Glomerular visceral epithelial cell (primary cell): ENCODE measurements around the gene PIP4K2A.
"Not testable (repeated sequence)": the region's sequence is repeated elsewhere in the genome, so short reads cannot be mapped to it uniquely, and the experiment has no call there.

Experiments used
- DNase-seq: peaks from one replicate; pipeline ENCODE4 v3.0.0-alpha.2; 2016; ENCODE audit errors: extremely low spot score

The PIP4K2A gene

DNA sequence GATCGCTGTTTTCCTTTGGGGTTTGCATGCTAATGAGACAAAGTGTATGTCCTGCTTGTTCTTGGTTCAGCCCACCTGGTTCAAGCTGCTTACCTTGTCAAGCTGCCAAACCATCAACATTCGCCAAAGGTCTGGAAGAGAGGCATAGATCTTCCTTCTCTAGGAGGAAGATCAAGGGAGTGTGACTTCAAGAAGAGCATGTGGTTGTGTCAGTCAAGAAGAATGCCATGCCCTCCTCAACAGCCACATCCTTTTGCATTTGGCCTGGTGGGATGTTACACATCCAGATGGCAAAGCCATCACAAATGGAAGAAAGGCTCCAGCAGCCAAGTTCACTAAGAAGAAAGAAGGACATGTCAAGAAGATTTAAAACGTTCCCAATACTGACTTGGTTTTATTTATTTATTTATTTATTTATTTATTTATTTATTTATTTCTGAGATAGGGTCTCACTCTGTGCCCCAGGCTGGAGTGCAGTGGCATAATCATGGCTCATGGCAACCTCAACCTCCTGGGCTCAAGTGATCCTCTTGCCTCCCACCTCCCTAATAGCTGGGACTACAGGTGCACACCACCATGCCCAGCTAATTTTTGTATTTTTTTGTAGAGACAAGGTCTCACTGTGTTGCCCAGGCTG is 5.1 kb upstream of the PIP4K2A start:
- peak; percentile 37 for DNase-seq

DNA sequence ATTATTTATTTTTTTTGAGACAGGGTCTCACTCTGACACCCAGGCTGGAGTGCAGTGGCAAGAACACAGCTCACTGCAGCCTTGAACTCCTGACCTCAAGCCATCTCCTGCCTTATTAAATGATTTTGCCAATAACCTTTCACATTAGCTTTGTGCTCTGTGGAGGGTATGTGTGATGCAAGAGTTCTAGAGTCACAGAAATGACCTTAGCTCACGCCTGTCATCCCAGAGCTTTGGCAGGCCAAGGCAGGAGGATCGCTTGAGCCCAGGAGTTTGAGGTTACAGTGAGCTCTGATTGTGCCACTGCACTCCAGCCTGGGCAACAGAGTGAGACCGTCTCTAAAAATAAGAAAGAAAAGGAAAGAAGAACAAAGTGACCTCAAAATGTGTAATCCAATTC is 4.3 kb upstream of the PIP4K2A start:
- not testable (repeated sequence) for DNase-seq

DNA sequence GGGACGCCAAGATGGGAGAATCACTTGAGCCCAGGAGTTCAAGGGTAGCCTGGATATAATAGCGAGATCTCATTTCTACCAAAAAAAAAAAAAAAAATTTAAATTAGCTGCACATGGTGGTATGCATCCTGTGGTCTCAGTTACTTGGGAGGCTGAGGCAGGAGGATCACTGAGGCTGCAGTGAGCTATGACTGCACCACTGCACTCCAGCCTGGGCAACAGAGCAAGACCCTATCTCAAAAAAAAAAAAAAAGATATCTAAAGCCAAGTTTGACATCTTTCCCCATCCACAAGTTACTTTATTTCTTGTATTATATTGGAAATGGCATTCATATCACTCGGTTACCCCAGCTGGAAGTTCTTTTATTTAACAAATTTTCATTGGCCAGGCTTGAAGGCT is 3.4 kb upstream of the PIP4K2A start:
- DNase-seq, result no peak

DNA sequence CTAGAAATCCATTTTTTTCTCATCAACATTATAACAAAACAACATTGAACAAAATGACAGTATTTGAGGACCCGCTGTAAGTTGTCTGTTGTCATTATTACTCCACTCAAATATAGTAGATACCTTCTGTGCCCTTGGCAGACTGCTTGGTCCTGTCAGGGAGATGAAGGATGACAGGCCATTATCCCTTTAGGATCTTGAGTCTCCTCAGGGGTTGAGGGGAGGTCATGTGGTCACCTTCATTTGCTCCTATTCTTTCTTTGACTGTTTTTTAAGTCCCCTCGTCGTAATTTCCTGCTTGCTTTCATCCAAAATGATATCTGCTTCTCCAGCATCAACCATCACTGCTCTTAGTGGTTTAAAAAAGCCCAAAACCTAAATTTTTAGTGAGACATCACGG is 2.6 kb upstream of the PIP4K2A start:
- DNase-seq, result no peak

DNA sequence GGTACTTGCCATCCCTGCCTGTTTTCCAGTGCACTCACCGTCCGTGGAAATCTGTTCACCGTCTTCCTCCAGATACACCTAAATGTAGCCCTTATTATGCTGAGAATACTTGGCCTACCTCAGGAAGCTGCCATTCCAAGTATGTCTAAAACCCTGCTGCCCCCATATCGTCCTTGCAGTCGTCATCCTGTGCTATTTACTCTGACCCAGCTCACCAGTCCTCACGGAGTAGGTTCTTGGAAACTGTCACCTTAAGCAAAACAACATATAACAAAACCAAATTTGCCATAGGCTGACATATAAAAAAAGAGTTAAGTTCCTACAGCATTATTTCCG is 880 bp upstream of the PIP4K2A start:
- DNase-seq, result no peak

DNA sequence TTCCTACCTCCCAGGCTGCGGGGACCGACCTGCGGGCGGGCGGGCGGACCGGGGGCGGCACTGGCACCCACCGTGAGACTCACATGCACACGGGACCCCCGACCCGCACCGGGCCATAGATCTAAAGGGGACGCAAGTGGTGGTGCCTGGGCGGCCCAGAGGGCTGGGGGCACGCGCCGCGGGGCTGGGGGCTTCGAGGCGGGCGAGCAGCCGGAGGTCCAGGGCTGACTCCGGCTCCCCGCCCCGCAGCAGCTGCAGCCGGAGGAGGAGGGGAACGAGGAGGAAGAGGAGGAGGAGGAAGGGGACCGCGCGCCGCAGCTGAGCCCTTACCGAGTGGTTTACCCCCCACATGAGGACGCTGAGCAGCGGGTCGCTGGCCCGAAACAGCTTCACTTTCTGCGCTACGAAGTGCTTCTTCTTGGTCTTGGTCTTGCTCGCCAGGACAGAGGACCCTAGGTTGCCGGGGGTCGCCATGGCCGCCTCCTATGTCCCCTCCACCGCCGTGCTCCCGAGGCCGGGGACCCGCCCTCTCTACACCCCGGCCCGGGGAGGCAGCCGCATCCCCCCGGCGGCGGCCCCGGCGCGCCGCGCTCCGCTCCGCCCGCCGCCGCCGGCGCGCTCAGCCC is 412 bp downstream of the PIP4K2A start:
- peak; percentile 51 for DNase-seq

DNA sequence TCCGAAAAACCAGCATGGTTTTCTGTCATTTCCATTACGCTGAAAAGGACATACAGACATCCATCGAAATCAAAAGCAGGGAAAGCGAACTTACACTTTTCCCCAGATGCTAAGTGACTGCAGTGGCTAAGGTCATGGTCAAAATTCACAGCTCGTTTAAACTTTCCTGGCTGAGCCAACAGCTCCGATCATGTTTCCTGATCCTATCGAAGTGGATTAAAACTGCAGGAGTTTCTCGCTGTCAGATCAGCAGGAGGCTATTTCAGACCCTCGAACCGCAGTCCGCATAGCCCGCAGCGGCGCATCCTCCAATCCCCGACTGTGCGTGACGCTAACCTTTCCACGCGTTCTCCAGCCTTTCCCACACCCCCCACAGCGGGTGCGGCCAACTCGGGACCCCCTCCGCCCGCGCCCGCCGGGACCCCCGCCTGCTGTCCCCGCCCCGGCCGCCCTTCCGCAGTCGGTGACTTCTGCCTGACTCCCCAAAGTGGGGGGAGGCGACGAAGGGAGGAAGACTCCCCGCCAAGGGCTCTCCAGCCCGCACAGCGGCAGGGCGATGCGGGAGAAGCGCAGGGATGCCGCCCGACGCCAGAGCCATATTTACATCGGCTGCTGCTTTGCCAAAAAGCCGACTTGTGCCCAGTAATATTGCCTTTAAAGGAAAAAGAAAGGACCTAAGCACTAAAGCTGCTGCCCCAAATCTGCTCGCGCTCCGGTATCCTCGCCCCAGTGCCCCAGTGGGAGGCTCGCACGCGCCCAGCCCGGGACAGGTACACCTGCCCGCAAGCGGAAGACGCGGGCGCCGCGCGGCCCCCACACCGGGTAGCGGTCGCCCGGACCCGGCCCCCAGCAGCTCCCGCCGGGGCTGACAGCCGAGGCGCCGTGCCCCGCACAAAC is 1.2 kb downstream of the PIP4K2A start:
- peak; percentile 30 for DNase-seq

DNA sequence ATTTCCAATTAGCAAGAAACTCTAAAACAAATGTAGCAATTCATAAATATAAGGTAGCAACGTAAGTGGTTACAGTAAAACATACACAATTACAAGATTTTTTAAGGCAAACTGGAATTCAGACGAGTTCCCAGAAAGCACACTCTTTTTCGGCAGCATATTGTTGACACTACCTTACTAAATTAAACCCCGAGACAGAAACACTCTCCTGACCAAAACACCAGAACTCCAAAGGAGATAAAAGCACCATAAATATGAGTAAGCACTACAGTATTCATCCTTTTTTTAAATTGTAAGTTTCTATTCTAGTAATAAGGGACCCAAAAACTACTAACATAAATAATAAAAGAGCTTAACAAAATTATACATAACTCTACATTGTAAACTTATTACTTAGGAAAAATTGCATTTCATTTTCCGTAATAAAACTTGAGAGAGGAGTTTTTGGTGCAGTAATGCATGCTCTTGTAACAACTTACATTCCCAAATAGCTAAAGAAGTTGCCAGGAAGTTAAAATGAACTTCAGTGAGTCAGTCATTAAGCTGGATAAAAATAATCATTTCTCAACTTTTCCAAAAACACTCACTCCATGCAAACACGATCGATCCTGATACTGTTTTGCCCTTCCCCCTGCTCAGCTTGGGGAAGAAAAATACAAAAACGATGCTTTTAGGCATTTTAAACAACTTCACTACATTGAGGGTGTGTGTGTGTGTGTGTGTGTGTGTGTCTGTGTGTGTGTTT is 2.0 kb downstream of the PIP4K2A start:
- no peak for DNase-seq

DNA sequence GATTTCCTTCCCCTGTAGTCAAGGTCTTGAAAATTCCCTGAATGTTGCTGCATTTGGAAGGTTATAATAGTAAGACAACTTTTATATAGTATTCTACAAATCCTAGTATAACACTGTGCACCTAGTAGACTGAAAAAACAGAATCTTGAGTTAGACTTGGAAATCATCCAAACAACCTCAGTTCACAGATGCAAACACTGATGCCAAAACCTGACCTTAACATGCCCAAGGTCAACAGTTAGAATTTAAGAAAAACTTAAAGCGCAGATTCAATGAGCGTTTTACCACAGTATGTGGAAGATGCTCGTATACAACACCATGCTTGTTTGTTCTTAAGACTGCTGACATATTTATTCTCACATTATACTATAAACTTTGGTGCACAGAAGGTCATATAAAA is 3.0 kb downstream of the PIP4K2A start:
- no peak for DNase-seq

DNA sequence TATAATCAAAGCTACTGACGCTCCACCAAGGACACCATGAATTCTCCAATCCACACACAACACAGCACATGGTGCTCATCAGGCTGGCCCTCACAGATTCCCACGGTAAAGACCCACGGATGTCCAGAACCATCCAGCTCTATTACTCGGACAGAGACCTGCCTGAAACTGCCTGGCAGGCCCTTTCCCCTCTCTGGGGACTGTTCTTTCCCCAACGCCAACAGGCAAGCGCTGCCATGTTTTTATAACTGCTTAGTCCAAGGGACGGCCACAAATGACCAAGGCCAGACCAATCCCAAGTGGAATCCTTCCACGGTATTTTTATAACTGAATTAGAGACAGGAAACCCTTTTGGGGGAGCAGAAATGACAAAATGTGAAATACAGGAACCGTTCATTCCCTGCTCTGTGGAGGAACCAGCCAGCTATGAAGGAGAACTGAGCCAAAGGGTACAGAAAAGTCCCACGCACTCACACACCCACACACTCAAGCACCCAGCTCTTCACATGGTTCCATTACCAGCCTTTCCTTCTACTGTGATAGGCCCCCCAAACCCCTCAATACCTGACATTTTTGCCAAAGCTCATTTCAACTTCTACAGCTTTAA is 4.1 kb downstream of the PIP4K2A start:
- no peak for DNase-seq

DNA sequence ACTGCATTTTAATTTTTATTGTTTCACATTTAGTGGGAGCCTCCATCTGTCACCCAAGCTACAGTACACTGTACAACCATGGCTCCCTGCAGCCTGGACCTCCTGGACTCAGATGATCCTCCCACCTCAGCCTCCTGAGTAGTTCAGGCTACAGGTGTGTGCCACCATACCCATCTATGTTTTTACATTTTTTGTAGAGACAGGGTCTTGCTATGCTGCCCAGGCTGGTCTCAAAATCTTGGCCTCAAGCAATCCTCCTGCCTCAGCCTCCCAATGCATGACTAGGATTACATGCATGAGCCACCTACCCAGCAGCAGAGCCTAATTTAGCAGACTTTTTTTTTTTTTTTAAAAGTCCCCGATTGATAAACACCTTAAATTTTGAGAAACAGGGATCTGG is 5.6 kb downstream of the PIP4K2A start:
- no peak for DNase-seq

DNA sequence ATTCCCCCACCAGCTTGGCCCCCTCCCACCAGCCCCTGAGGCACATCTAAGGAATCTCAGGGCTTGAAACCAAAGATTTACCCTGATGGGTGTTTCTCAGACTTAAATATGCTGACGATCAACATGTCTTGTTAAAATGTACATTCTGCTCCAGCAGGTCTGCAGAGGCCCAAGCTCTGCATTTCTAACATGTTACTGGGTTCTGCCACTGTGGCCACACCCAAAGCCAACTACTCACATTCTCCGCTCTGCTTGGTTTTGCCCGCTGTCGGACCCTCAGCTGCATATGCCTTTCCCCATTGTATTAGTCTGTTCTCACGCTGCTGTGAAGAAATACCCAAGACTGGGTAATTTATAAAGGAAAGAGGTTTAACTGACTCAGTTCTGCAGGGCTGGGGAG is 8.9 kb downstream of the PIP4K2A start:
- no peak for DNase-seq

DNA sequence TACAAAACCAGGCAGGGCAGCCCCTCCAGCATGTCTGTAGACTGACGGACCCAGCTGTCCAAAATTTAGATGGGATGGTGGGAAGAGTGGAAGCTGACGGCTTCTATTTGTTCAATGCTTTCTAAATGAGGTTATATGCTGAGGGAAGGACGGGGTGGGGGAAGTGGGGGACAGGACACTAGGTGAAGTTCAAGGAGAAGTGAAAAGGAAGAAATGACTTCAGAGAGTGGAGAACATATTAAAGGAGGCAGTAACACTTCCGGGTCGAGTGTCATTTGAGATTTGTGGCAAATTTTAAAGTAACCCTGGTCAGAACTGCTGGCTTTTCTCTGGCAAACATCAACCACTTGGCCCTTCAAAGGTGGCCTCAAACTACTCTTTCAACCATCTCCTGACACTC is 9.4 kb downstream of the PIP4K2A start:
- no peak for DNase-seq

DNA sequence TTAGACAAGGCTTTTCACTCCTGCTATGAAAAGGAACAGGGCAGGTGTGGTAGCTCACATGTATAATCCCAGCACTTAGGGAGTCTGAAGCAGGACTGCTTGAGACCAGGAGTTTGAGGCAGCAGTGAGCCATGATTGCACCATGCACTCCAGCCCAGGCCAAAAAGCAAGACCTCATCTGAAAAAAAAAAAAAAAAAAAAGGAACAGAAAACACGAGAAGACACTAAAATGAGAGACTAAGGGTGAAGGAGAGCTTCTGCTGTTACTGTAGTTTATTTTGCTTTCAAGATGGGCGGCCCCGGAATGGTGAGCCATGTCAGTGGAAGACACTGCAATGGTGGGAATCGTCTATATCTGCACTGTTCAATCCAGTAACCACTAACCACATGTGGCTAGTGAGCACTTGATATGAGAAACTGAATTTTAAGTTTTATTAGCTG is 9.9 kb downstream of the PIP4K2A start:
- DNase-seq, result no peak

DNA sequence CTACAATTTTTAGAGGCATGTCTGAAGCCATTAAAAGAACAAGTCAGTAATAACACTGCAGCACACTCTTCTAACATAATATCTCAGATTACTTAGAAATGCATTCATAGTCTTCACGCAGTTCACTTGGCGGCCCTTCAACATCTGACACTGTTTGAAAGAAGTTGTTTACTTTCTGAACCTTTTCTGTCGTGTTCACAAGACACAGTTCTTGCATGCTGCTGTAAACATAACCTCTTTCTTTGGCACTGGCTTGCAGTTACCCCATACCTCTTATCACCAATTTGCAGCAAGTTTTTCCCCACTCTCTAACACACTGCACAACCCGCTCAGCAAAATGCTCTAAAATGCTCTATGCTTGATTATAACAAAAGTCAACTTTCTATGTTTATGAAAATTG is 12.0 kb downstream of the PIP4K2A start:
- DNase-seq, result no peak

DNA sequence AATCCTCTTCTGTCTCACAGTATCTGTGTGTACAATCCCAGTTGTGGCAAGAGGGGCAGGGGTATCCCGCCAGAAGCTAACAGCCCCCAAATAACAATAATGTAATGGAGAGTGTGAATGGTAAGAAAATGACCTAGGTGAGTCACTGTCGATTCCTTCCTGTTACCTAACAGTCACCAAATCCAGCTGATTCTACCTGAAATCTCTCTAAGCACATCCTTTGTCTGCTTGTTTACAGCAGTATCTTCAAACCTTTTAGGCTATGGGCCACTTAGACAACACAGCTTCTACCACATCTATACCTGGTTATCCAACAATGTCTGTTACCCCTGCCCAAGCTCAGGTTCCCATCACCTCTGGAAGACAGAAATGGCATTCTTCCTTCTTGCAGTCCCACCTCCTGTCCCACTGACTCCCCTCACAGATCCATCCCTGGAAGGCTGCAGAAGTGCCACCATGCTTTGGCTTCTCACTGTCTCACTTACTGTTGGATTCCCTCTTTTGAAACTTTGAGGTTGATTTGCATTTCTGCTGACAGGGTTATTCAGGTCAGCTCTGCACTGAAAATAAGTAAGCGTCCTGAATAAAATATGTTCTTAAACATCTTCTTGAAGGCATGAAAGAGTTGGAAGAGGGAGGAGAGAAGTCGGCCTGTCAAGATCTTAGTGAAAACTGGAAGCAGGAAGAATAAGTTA is 13.1 kb downstream of the PIP4K2A start:
- no peak for DNase-seq

DNA sequence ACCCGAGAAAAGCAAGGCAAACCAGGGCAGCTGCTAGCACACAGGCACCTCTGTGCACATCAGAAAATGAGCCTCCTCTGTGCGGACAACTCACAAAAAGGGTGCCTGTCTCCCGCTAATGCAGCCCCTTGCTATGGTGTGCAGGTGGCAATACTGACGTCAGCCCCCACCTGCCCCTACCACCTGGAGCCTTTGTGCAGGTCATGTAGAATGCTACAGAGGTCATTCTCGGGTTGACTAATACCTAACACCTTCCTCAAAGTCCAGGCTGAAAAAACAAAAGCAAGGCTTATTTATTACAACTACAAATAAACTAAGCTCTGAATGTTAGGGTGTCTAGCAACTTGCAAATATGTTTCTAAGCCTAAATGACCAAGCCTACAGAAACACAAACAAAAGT is 13.9 kb downstream of the PIP4K2A start:
- no peak for DNase-seq

DNA sequence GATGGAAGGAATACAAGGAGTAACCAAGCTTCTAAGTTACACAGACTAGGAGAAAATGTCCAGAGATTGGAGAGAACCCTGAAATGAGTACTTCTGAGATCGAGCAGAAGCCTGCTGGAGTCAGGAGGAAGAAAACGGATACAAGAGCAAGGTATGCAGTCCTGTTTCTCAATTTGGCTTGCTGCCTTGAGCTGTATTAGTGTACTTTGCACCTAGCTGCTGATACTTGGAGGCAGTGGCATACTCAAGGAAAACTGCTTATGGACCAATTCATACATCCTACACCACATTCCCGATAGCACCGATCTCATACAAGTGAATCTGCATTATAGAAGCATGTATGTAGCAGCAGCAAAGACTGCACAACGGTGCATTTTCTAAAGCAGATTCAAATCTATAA is 14.4 kb downstream of the PIP4K2A start:
- no peak for DNase-seq

DNA sequence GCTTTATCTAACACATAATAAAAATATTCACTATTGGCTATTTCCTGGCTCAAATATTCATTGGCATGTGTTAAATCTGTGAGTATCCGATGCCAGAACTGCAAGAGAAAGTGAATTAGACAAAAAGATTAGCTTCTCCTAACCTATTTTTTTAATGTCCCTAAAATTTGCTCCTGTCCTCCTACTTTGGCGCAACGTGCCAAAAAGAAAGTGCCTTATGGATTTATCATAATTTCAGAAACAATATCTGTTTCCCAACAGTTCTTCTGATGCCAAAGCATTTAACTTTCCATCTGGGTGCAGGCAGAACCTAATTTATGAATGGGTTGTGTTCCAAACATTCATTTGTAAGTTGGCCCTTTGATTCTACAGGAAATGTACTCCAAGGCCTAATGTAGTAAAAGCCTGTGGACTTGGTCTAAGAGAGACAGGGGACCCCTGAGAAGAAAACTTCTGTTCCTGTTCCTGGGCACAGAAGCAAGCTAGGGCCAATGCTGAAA is 15.4 kb downstream of the PIP4K2A start:
- no peak for DNase-seq

DNA sequence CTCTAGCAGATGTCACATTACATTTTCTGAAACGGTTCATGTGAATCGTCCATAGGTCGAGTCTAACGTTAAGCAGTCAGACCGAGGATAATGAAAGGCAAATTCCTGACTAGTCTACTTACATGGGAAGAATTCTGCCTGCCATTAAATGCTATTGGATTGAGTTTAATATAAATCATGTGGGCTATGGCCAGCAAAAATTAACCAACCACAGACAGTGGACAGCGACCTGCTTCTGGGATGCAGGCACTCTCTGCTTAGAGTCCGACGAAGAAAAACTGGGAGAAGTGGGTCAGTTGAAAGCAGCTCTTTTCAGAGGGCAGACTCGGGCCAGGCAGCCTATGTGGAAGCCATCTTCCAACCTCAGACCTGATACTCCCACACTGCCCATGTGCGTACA is 16.6 kb downstream of the PIP4K2A start:
- DNase-seq, result peak; percentile 52

DNA sequence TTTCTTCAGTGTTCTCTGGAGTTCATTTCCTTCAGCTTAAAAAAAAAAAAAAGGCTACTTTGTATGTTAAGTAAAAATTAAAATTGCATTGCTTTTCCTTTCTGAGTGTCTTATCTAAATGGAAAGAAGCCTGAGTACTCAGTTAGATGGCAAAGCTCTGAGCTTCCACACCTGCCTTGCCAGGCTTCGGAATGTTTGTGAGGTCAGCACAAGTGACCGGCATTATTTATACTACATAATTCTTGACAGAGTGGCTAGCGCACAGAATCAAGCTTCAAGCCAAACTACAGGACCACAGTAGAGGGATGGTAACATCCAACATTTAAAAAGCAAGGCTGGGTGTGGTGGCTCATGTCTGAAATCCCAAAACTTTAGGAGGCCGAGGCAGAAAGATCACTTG is 17.3 kb downstream of the PIP4K2A start:
- DNase-seq, result no peak
